ENCODE measurements around the gene NOMO2.
"Not testable (repeated sequence)": the region's sequence is repeated elsewhere in the genome, so short reads cannot be mapped to it uniquely, and the experiment has no call there.

DNA sequence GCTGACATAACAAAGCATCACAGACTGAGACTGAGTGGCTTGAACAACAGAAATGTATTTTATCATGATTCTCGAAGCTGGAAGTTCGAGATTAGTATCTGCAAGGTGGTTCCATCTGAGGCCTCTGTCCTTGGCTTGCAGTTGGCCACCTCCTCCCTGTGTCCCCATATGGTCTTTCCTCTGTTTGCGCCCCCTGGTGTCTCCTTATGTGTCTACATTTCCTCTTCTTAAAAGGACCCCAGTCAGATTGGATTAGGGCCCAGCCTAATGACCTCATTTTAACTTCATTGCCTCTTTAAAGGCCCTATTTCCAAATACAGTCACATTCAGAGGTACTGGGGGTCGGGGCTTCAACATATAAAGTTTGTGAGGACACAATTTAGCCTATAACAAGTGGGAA lies 30.0 kb upstream of the NOMO2 start:
- not testable (repeated sequence) for TF ChIP-seq CTCF, POLR2A (IDR thresholded peaks at IDR 0.05)
